Lower leg skin (tissue), 3 donors: Measurements from ENCODE around the gene DIS3L2.

Source experiments
- CTCF ChIP-seq, 3 donors: fragments of 450-650 bp; IDR thresholded peaks; one replicate each; pipeline ENCODE4 v1.5.1; 2016; ENCODE audit warnings: antibody characterized with exemption in 3 of 3, mild to moderate bottlenecking in 3 of 3, moderate library complexity in 2 of 3
- POLR2A ChIP-seq, 2 donors: fragments of 450-650 bp; IDR thresholded peaks; one replicate each; pipeline ENCODE4 v1.6.1; 2016 to 2017; ENCODE audit warnings: antibody characterized with exemption in 2 of 2, mild to moderate bottlenecking in 1 of 2, moderate library complexity in 1 of 2

- TF ChIP-seq CTCF (IDR thresholded peaks at IDR 0.05) (no peak), POLR2A (IDR thresholded peaks at IDR 0.05) (no peak)
These were observed 361.8 kb downstream of the DIS3L2 start for GRCh38 chr2:232323328-232323650.
